Fibroblast of skin of back (primary cell): ENCODE data around the gene G6PD.
A peak's percentile ranks its signal among the peaks of the same experiment; 100 is the strongest.
"Not testable (repeated sequence)": the region's sequence is repeated elsewhere in the genome, so short reads cannot be mapped to it uniquely, and the experiment has no call there.

ENCODE experiments used
- DNase-seq: peaks from one replicate; pipeline ENCODE4 v3.0.0-alpha.2; 2013

Gene G6PD

GRCh38 chrX:154515090-154515965, 31.3 kb downstream of the G6PD start:
- no peak for DNase-seq

- no peak for DNase-seq
Measured at GRCh38 chrX:154513716-154514115, 32.9 kb downstream of the G6PD start.

GRCh38 chrX:154512879-154513553, 33.6 kb downstream of the G6PD start:
- no peak for DNase-seq

- DNase-seq = no peak
Measured at GRCh38 chrX:154511761-154512160, 34.9 kb downstream of the G6PD start.

- DNase-seq = no peak
Measured at GRCh38 chrX:154509455-154509854, 37.2 kb downstream of the G6PD start.

GRCh38 chrX:154508384-154508745, 38.3 kb downstream of the G6PD start:
- DNase-seq = no peak

- DNase-seq = no peak
Measured at GRCh38 chrX:154507673-154508383, 38.8 kb downstream of the G6PD start.

GRCh38 chrX:154506483-154507332, 39.9 kb downstream of the G6PD start:
- DNase-seq = no peak

- DNase-seq = peak; percentile 75
Measured at GRCh38 chrX:154505734-154506133, 40.9 kb downstream of the G6PD start.

- DNase-seq = no peak
Measured at GRCh38 chrX:154502989-154503388, 43.7 kb downstream of the G6PD start.

- no peak for DNase-seq
Measured at GRCh38 chrX:154502098-154502497, 44.5 kb downstream of the G6PD start.

GRCh38 chrX:154501423-154501822, 45.2 kb downstream of the G6PD start:
- DNase-seq = not testable (repeated sequence)

- not testable (repeated sequence) for DNase-seq
Measured at GRCh38 chrX:154496591-154497137, 50.0 kb downstream of the G6PD start.

- DNase-seq = no peak
Measured at GRCh38 chrX:154495472-154495922, 51.1 kb downstream of the G6PD start.

GRCh38 chrX:154494715-154495114, 51.9 kb downstream of the G6PD start:
- DNase-seq = no peak

- peak; percentile 93 for DNase-seq
Measured at GRCh38 chrX:154490414-154491083, 56.1 kb downstream of the G6PD start, which contains the start of gene SLC10A3. TSS of gene SLC10A3 (minus strand) at chrX:154490629. CDS start at chrX:154488940, 1,689 bp downstream.

GRCh38 chrX:154490021-154490413, 56.6 kb downstream of the G6PD start:
- peak; percentile 56 for DNase-seq

- DNase-seq = no peak
Measured at GRCh38 chrX:154489182-154489581, 57.5 kb downstream of the G6PD start.

GRCh38 chrX:154488336-154489075, 58.1 kb downstream of the G6PD start:
- no peak for DNase-seq

- no peak for DNase-seq
Measured at GRCh38 chrX:154487518-154488290, 58.9 kb downstream of the G6PD start.
